ENCODE results near the gene TESK2. TPM values are rescaled to one million over a fixed set of nuclear protein-coding genes. Genes with fewer than 3 reads are reported as not detected.

Gene TESK2
- total and polyA plus RNA-seq, 2 of the 8 experiments (the other 6 are each of a cell fraction or from before 2014, with no cell fraction given): 10.8 to 12.6 TPM

- TF ChIP-seq CHD7 (IDR thresholded peaks at IDR 0.05; ENCODE audit: insufficient replicate concordance, low read length) (no peak), CBX8 (IDR thresholded peaks at IDR 0.05; ENCODE audit: borderline replicate concordance, low read depth, low read length) (no peak), POLR2A (IDR thresholded peaks at IDR 0.05; ENCODE audit: control extremely low read depth in 1 of 2, low read depth in 2 of 2, low read length in 2 of 2) (peak in 1 of 2 experiments; percentile 40; a peak in 1 of 3 replicates)
Measured at GRCh38 chr1:45321444-45321843, 169.5 kb downstream of the TESK2 start (continued).
